Ecto neural progenitor cell (in vitro differentiated cells): ENCODE results near the gene RLN3.
"Not testable (repeated sequence)": the region's sequence is repeated elsewhere in the genome, so short reads cannot be mapped to it uniquely, and the experiment has no call there.

Source experiments
- DNase-seq: peaks from one replicate; pipeline ENCODE4 v3.0.0-alpha.2; 2018; ENCODE audit warnings: low spot score

RLN3 gene

GRCh38 chr19:14022469-14022868 is 5.5 kb upstream of the RLN3 start:
- no peak for DNase-seq

DNA sequence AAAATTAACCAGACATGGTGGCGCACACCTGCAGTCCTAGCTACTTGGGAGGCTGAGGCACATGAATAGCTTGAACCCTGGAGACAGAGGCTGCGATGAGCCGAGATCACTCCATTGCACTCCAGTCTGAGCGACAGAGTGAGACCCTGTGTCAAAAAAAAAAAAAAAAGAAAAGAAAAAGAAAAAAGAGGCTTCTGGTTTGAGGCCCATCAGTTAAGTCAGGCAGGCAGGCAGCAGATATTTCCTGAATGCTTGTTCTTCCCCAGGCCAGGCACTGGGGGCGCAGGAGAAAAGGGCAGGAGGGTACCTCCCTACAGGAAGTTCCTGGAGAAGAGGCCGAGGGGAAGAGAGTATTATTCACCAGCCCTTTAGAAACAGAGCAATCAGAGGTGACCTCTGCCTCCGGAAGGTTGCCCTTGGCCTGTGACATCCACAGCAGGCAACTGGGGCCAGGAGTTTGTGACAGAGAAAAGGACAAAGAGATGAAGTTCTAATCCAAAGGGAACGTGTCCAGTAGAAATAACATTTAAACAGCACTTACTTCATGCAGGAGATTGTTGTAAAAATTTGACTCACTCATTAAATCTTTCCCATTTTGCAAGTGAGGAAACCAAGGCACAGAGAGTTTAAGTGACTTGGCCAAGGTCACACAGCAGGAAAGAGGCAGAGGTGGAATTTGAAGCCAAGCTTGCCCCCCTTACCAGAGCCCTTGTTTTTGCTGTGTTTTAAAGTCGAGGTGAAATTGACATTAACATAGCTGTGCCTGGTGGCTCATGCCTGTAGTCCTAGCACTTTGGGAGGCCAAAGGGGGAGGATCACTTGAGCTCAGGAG is 4.3 kb upstream of the RLN3 start:
- peak; percentile 71 for DNase-seq

GRCh38 chr19:14026652-14027192 is 1.2 kb upstream of the RLN3 start:
- not testable (repeated sequence) for DNase-seq

GRCh38 chr19:14028901-14029300 is 953 bp downstream of the RLN3 start:
- DNase-seq: no peak

- no peak for DNase-seq
Measured at GRCh38 chr19:14030997-14031718, 3.2 kb downstream of the RLN3 start.

- DNase-seq: peak; percentile 77
Measured at GRCh38 chr19:14031719-14032480, 4.0 kb downstream of the RLN3 start, which contains the start of gene IL27RA. IL27RA (plus strand) TSS chr19:14031762; CDS start chr19:14031873, 111 bp downstream.

DNA sequence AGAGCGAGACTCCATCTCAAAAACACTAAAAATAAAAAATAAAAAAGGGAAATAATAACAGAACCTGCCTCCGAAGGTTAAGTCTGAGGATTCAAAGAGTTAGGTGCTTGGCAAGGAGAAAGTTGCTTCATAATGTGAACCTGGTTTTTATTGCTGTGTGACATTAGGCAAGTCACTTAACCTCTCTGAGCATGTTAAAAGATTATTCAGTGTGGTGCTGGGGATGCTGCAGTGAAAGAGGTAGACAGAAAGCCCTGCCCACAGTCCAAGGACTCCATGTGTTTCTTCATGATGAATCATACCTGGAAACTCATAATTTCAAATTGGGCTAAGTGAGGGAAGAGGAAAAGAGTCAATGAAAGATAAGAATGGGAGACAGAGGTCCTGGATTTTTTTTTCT is 6.0 kb downstream of the RLN3 start:
- no peak for DNase-seq

GRCh38 chr19:14035159-14035558 is 7.2 kb downstream of the RLN3 start:
- not testable (repeated sequence) for DNase-seq

GRCh38 chr19:14035706-14036105 is 7.8 kb downstream of the RLN3 start:
- no peak for DNase-seq

DNA sequence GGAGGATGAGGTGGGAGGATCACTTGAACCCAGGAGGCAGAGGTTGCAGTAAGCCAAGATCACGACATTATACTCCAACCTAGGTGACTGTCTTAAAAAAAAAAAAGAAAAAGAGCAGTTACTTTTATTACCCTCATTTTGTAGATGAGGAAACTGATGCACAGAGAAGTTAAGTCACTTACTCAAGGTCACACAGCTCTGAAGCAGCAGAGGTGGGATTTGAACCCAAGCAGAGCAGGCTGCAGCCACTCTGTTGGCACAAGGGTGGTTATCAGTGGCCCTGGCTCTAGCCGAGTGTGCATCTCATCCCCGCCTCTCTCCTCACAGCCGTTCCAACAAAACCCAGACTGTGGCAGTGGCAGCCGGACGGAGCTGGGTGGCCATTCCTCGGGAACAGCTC is 11.2 kb downstream of the RLN3 start:
- no peak for DNase-seq

DNA sequence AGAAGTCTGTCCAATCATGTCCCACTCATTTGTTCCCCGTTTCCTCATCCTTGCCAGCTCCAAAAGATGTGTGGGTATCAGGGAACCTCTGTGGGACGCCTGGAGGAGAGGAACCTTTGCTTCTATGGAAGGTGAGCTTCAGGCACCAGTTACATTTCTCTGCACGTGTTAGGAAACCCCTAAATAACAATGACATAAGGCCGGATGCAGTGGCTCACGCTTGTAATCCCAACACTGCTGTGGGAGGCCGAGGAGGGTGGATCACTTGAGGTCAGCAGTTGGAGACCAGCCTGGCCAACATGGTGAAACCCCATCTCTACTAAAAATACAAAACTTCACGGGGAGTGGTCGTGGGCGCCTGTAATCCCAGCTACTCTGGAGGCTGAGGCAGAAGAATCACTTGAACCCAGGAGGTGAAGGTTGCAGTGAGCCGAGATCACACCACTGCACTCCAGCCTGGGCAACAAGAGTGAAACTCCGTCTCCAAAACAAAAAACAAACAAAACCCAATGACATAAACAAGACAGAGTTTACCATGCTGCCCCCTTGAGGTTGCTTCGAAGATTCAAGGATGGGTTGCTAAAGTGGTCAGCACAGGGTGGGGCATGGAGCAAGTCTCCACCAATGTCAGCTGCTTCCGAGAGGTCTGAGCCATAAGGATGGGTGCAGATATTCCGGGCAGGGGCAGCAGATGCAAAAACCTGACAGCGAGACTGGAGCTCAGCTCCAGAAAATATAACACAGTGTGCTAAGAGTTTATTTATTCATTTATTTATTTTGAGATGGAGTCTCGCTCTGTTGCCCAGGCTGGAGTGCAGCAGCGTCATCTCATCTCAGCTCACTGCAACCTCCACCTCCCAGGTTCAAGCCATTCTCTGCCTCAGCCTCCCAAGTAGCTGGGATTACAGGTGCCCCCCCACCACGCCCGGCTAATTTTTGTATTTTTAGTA is 15.0 kb downstream of the RLN3 start:
- not testable (repeated sequence) for DNase-seq

DNA sequence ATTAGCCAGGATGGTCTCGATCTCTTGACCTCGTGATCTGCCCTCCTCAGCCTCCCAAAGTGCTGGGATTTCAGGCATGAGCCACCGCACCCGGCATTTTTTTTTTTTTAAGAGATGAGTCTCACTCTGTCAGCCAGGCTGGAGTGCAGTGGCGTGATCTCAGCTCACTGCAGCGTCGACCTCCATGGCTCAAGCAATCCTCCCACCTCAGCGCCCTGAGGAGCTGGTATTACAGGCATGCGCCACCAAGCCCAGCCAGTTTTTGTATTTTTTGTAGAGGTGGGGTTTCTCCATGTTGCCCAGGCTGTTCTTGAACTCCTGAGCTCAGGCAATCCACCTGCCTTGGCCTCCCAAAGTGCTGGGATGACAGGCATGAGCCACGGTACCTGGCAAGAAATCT is 19.9 kb downstream of the RLN3 start:
- not testable (repeated sequence) for DNase-seq

GRCh38 chr19:14048443-14049153 is 20.6 kb downstream of the RLN3 start:
- peak; percentile 68 for DNase-seq

GRCh38 chr19:14050512-14050911 is 22.6 kb downstream of the RLN3 start:
- no peak for DNase-seq

DNA sequence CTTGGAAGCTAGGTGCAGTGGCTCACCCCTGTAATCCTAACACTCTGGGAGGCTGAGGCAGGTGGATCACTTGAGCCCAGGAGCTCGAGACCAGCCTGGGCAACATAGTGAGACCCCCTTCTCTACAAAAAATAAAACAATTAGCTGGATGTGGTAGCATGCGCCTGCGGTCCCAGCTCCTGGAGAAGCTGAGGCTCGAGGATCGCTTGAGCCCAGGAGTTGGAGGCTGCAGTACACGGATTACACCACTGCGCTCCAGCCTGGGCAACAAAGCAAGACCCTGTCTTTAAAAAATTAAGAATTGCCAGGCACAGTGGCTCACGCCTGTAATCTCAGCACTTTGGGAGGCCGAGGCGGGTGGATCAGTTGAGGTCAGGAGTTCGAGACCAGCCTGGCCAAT is 23.0 kb downstream of the RLN3 start:
- not testable (repeated sequence) for DNase-seq

DNA sequence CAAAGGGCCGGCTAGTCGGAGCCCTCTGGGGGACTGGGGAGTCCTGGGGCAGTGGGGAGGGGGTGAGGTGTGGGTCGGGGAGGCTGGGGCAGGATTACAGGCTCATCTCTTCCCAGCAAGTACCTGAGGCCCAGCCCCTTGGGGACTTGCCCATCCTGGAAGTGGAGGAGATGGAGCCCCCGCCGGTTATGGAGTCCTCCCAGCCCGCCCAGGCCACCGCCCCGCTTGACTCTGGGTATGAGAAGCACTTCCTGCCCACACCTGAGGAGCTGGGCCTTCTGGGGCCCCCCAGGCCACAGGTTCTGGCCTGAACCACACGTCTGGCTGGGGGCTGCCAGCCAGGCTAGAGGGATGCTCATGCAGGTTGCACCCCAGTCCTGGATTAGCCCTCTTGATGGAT is 24.0 kb downstream of the RLN3 start:
- no peak for DNase-seq

DNA sequence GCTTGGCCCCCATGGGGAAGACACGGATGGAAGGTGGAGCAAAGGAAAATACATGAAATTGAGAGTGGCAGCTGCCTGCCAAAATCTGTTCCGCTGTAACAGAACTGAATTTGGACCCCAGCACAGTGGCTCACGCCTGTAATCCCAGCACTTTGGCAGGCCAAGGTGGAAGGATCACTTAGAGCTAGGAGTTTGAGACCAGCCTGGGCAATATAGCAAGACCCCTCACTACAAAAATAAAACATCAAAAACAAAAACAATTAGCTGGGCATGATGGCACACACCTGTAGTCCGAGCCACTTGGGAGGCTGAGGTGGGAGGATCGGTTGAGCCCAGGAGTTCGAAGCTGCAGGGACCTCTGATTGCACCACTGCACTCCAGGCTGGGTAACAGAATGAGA is 24.5 kb downstream of the RLN3 start:
- no peak for DNase-seq

GRCh38 chr19:14053032-14053431 is 25.1 kb downstream of the RLN3 start:
- DNase-seq: no peak

DNA sequence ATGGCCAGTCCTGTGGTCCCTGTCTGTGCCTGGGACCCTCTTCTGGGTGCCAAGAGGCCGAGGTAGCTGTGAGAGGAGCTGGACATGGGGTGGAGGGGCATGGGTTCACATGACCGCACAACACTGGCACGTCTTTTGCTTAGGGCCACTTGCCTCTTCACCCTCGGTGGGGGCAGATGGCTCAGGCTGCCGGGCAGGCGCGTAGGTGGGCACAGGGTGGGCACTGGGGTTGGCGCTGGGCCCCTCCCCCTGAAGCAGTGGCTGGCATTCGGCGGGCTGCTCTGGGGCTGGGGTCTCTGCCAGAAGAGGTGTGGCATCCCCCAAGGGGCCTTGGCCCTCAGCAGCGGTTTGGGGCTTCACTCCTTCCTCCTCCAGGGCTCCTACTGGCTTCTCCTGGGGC is 25.6 kb downstream of the RLN3 start:
- DNase-seq: no peak

- DNase-seq: no peak
Measured at GRCh38 chr19:14054099-14054498, 26.2 kb downstream of the RLN3 start.
